PFSK-1 (cell line): ENCODE measurements around the gene NCBP2L.

Experiments used
- FOXP2 ChIP-seq: optimal IDR thresholded peaks from 2 replicates; pipeline ENCODE3; 2011; ENCODE audit warnings: borderline replicate concordance, control low read depth, inconsistent platforms; ENCODE audit not compliant: insufficient read depth; ENCODE audit errors: extremely low read length, extremely low read depth
- POLR2AphosphoS5 ChIP-seq: IDR thresholded peaks from 2 replicates; pipeline ENCODE4 v1.6.1; 2012; ENCODE audit warnings: low read depth, mild to moderate bottlenecking, control low read depth, low read length, moderate library complexity
- REST ChIP-seq, 2 experiments: IDR thresholded peaks; 2 replicates each; pipeline versions ENCODE4 v1.6.1 to v1.8.0; 2011 to 2012; ENCODE audit warnings: low read depth in 2 of 2, low read length in 2 of 2, control low read depth in 1 of 2, inconsistent platforms in 1 of 2, mild to moderate bottlenecking in 1 of 2, moderate library complexity in 1 of 2; ENCODE audit not compliant: insufficient read depth in 1 of 2
- SIN3A ChIP-seq: IDR thresholded peaks from 2 replicates; pipeline ENCODE4 v1.6.1; 2012; ENCODE audit warnings: mild to moderate bottlenecking, low read length, moderate library complexity, borderline replicate concordance; ENCODE audit not compliant: insufficient read depth
- TAF1 ChIP-seq: IDR thresholded peaks from 2 replicates; pipeline ENCODE4 v1.6.1; 2012; ENCODE audit warnings: low read length, control low read depth, borderline replicate concordance; ENCODE audit not compliant: insufficient read depth

NCBP2L gene

GRCh38 chrX:107752714-107753113 lies 24.8 kb upstream of the NCBP2L start:
- TF ChIP-seq SIN3A (no peak), POLR2AphosphoS5 (no peak), REST (IDR thresholded peaks at IDR 0.05; ENCODE audit: insufficient read depth in 1 of 2, low read depth in 2 of 2, low read length in 2 of 2) (no peak), FOXP2 (no peak), TAF1 (no peak)

- no peak for TF ChIP-seq SIN3A
Measured at GRCh38 chrX:107753187-107753586, 24.3 kb upstream of the NCBP2L start.

DNA sequence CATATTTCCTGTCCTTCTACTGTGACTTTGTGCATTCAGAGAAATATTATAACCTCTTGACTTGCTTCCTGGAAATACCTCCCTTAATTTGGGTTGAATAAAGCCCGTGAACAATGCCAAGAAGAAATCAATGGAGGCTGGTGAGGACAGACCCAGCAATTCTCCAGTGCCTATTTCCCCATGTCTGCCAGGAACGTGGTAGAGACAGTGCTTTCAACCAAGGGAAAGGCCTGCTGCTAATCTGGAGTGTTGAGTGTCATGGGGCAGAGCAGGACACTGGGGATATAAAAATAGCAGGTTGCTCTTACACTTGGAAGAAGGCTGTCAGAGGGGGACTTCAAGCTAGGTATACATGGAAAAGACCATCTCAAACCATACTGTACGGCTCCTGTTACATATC lies 21.8 kb upstream of the NCBP2L start:
- TF ChIP-seq SIN3A (no peak), POLR2AphosphoS5 (no peak), TAF1 (no peak), REST (IDR thresholded peaks at IDR 0.05; ENCODE audit: insufficient read depth in 1 of 2, low read depth in 2 of 2, low read length in 2 of 2) (no peak), FOXP2 (no peak)

- TF ChIP-seq FOXP2 (no peak), TAF1 (no peak), REST (IDR thresholded peaks at IDR 0.05; ENCODE audit: insufficient read depth in 1 of 2, low read depth in 2 of 2, low read length in 2 of 2) (no peak), SIN3A (no peak), POLR2AphosphoS5 (no peak)
Measured at GRCh38 chrX:107758231-107758766, 19.2 kb upstream of the NCBP2L start.

- no peak for TF ChIP-seq TAF1
- no peak for TF ChIP-seq REST (IDR thresholded peaks at IDR 0.05; ENCODE audit: insufficient read depth in 1 of 2, low read depth in 2 of 2, low read length in 2 of 2)
- TF ChIP-seq SIN3A, result no peak
- TF ChIP-seq FOXP2, result no peak
- TF ChIP-seq POLR2AphosphoS5, result no peak
Measured at GRCh38 chrX:107760304-107761077, 17.0 kb upstream of the NCBP2L start.
